ENCODE measurements around the gene CDPF1. TPM values are rescaled to one million over a fixed set of nuclear protein-coding genes. Genes with fewer than 3 reads are reported as not detected.
"Not testable (repeated sequence)": the region's sequence is repeated elsewhere in the genome, so short reads cannot be mapped to it uniquely, and the experiment has no call there.

Gene CDPF1
- total RNA-seq, 2 experiments from 2014 or later = 15.4 to 17.4 TPM

DNA sequence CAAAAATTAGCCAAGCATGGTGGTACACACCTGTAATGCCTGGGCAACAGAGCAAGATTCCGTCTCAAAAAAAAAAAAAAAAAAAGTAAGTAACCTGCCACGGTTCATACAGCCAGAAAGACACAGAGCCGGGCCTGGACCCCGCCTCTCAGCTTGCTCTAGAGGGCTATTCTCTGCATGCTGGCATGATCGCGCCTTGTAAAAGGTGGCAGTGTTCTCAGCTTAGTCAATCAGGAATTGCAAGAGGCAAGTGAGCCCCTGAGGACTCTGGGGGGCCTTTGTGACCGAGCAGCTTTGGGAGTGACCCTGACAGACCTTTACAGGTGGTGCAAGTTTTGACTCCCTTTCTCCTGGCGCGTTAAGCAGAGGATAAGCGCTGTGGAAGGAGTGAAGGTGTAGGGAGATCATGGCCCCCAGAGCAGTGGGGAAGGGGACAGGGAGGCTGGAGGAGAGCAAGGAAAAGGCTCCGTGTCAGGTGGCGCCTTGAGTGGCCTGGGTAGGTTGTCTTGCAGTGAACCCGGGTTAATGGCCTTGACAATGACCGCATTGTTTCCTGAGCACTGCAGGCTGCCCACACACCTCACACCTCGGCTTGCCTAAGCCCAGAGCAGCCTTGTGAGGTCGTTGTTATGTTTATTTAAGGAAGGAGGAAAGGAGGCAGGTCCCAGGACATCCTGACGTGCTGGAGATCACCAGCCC is 48.9 kb downstream of the CDPF1 start:
- Histone ChIP-seq H3K79me2 (ENCODE audit: insufficient read depth, low read depth, low read length) (no peaks in the 10 kb centered on the region), H3K9me2 (ENCODE audit: insufficient read depth, low read length) (no peaks in the 10 kb centered on the region), H3K9me3 (ENCODE audit: low read length) (no peaks in the 10 kb centered on the region), H3K4me1 (ENCODE audit: insufficient read depth, low read length, poor library complexity, severe bottlenecking) (no peaks in the 10 kb centered on the region), H4K20me1 (ENCODE audit: insufficient read depth, low read length) (no peaks in the 10 kb centered on the region), H2AFZ (ENCODE audit: low read length) (no peak overlapping the region), H3K4me2 (ENCODE audit: low read length) (no peak overlapping the region), H3K36me3 (ENCODE audit: insufficient read depth, low read length) (no peaks in the 10 kb centered on the region), H3K27ac (ENCODE audit: low read depth, low read length, poor library complexity, severe bottlenecking) (no peak overlapping the region), H3K4me3 (ENCODE audit: low read depth, low read length, poor library complexity, severe bottlenecking) (no peak overlapping the region)
- intact Hi-C loops (cut with micrococcal nuclease; ENCODE audit: unreplicated experiment) = no loop called here
- no peak for DNase-seq (ENCODE audit: low spot score)
- POLR2A ChIA-PET = no interaction called here
- TF ChIP-seq, protein P1, sequence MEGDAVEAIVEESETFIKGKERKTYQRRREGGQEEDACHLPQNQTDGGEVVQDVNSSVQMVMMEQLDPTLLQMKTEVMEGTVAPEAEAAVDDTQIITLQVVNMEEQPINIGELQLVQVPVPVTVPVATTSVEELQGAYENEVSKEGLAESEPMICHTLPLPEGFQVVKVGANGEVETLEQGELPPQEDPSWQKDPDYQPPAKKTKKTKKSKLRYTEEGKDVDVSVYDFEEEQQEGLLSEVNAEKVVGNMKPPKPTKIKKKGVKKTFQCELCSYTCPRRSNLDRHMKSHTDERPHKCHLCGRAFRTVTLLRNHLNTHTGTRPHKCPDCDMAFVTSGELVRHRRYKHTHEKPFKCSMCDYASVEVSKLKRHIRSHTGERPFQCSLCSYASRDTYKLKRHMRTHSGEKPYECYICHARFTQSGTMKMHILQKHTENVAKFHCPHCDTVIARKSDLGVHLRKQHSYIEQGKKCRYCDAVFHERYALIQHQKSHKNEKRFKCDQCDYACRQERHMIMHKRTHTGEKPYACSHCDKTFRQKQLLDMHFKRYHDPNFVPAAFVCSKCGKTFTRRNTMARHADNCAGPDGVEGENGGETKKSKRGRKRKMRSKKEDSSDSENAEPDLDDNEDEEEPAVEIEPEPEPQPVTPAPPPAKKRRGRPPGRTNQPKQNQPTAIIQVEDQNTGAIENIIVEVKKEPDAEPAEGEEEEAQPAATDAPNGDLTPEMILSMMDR (conservative IDR thresholded peaks at IDR 0.05; ENCODE audit: low read length) = no peak
- TF ChIP-seq EZH2phosphoT487 (IDR thresholded peaks at IDR 0.05; ENCODE audit: borderline replicate concordance, low read depth, low read length) = no peak
- CTCF ChIA-PET (ENCODE audit: unreplicated experiment) = no interaction called here
- no TSS peak for BruUV-seq (replicated peaks)

DNA sequence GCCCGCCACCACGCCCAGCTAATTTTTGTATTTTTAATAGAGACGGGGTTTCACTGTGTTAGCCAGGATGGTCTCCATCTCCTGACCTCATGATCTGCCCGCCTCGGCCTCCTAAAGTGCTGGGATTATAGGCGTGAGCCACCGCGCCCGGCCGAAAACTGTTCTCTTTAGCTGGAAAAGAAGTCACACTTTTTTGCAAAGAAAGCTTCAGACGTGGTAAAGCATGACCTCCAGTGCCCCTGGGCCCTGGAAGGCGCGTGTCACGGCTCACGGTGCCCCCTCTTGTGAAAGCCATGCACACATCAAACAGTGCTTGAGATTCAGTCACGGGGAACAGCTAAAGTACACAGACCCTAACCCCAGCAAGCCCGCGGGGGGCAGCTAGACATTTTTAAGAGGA is 51.3 kb downstream of the CDPF1 start:
- BruUV-seq (replicated peaks); H3K9me3 ChIP-seq (ENCODE audit: low read length); DNase-seq (ENCODE audit: low spot score); H3K36me3 ChIP-seq (ENCODE audit: insufficient read depth, low read length); H3K27ac ChIP-seq (ENCODE audit: low read depth, low read length, poor library complexity, severe bottlenecking); H3K4me1 ChIP-seq (ENCODE audit: insufficient read depth, low read length, poor library complexity, severe bottlenecking); intact Hi-C loops (cut with micrococcal nuclease; ENCODE audit: unreplicated experiment); H3K9me2 ChIP-seq (ENCODE audit: insufficient read depth, low read length); CTCF ChIA-PET (ENCODE audit: unreplicated experiment); H4K20me1 ChIP-seq (ENCODE audit: insufficient read depth, low read length); H3K4me3 ChIP-seq (ENCODE audit: low read depth, low read length, poor library complexity, severe bottlenecking); H3K4me2 ChIP-seq (ENCODE audit: low read length); H3K79me2 ChIP-seq (ENCODE audit: insufficient read depth, low read depth, low read length); H2AFZ ChIP-seq (ENCODE audit: low read length): not testable (repeated sequence)
- POLR2A ChIA-PET = interaction anchor here (0.5 to 0.6 kb wide), 2 partner anchors 171 to 1194 kb away, joined by 3 to 5 read pairs; no protein-coding TSS in a partner anchor

DNA sequence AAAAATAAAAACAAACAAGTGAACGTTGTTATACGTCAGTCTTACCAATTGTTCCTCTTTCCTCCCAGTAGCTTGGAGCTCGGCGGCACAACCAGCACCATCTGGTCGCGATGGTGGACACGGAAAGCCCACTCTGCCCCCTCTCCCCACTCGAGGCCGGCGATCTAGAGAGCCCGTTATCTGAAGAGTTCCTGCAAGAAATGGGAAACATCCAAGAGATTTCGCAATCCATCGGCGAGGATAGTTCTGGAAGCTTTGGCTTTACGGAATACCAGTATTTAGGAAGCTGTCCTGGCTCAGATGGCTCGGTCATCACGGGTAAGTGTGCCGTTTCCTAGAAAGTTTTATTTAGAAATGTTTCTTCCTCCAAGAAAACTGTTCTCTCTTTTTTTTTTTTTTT is 51.8 kb downstream of the CDPF1 start:
- no peaks in the 10 kb centered on the region for H3K9me3 ChIP-seq (ENCODE audit: low read length)
- no peaks in the 10 kb centered on the region for H3K4me1 ChIP-seq (ENCODE audit: insufficient read depth, low read length, poor library complexity, severe bottlenecking)
- no peak for TF ChIP-seq EZH2phosphoT487 (IDR thresholded peaks at IDR 0.05; ENCODE audit: borderline replicate concordance, low read depth, low read length)
- TF ChIP-seq, protein P1 (conservative IDR thresholded peaks at IDR 0.05; ENCODE audit: low read length) = no peak
- H3K4me2 ChIP-seq (ENCODE audit: low read length) = no peak overlapping the region
- ChIA-PET POLR2A (interaction anchor here (0.5 kb wide), 1 partner anchor 170 kb away, joined by 5 read pairs; no protein-coding TSS in a partner anchor), CTCF (ENCODE audit: unreplicated experiment) (no interaction called here)
- H3K4me3 ChIP-seq (ENCODE audit: low read depth, low read length, poor library complexity, severe bottlenecking) = no peak overlapping the region
- no peaks in the 10 kb centered on the region for H3K79me2 ChIP-seq (ENCODE audit: insufficient read depth, low read depth, low read length)
- H3K9me2 ChIP-seq (ENCODE audit: insufficient read depth, low read length) = no peaks in the 10 kb centered on the region
- DNase-seq (ENCODE audit: low spot score) = no peak
- H3K27ac ChIP-seq (ENCODE audit: low read depth, low read length, poor library complexity, severe bottlenecking) = no peak overlapping the region
- no peaks in the 10 kb centered on the region for H4K20me1 ChIP-seq (ENCODE audit: insufficient read depth, low read length)
- H3K36me3 ChIP-seq (ENCODE audit: insufficient read depth, low read length) = no peaks in the 10 kb centered on the region
- H2AFZ ChIP-seq (ENCODE audit: low read length) = no peak overlapping the region
- BruUV-seq (replicated peaks) = no TSS peak
- intact Hi-C loops (cut with micrococcal nuclease; ENCODE audit: unreplicated experiment) = no loop called here

Data from OCI-LY7 (cell line).